Heart left ventricle (tissue), 16 donors: Measurements from ENCODE around the gene REL. TPM values are rescaled to one million over a fixed set of nuclear protein-coding genes. Genes with fewer than 3 reads are reported as not detected.

Source experiments
- ATAC-seq, 4 donors: fragments of 200-7000 bp; cut with Tn5 transposase; one replicate each; pipeline ENCODE4 v1.9.1; 2020 to 2022; ENCODE audit warnings: moderate library complexity in 4 of 4, mild to moderate bottlenecking in 3 of 4, moderate number of reproducible peaks in 1 of 4
- DNase-seq, 5 donors: peaks; one replicate each; pipeline ENCODE4 v3.0.0-alpha.2; 2020
- H3K27ac ChIP-seq, 12 donors: fragments of 200-600 bp; sonication (generic) in 4 of 12; one replicate each; pipeline versions ENCODE4 v1.5.0 to v1.8.0; 2016 to 2022; ENCODE audit warnings: mild to moderate bottlenecking in 2 of 12
- H3K27me3 ChIP-seq, 9 donors: fragments of 200-600 bp; sonication (generic) in 2 of 9; one replicate each; pipeline versions ENCODE4 v1.5.1 to v1.8.0; 2016 to 2022; ENCODE audit warnings: mild to moderate bottlenecking in 3 of 9
- H3K36me3 ChIP-seq, 9 donors: fragments of 200-600 bp; sonication (generic) in 2 of 9; one replicate each; pipeline versions ENCODE4 v1.5.0 to v1.8.0; 2018 to 2022; ENCODE audit warnings: mild to moderate bottlenecking in 2 of 9
- H3K4me1 ChIP-seq, 12 donors: fragments of 200-600 bp; sonication (generic) in 4 of 12; one replicate each; pipeline versions ENCODE4 v1.5.0 to v1.8.0; 2016 to 2022; ENCODE audit warnings: mild to moderate bottlenecking in 3 of 12
- H3K4me3 ChIP-seq, 12 donors: fragments of 200-600 bp; sonication (generic) in 4 of 12; one replicate each; pipeline versions ENCODE4 v1.5.0 to v1.8.0; 2017 to 2022; ENCODE audit warnings: mild to moderate bottlenecking in 9 of 12, moderate library complexity in 4 of 12
- H3K9me3 ChIP-seq, 12 donors: fragments of 200-600 bp; sonication (generic) in 4 of 12; one replicate each; pipeline versions ENCODE4 v1.5.0 to v1.8.0; 2016 to 2022; ENCODE audit warnings: mild to moderate bottlenecking in 1 of 12
- CTCF ChIP-seq, 12 donors: fragments of 200-600 bp; sonication (generic) in 4 of 12; IDR thresholded peaks; one replicate each; pipeline versions ENCODE4 v1.5.0 to v1.8.0; 2018 to 2022; ENCODE audit warnings: antibody characterized with exemption in 12 of 12, mild to moderate bottlenecking in 5 of 12
- POLR2A ChIP-seq, 2 donors: fragments of 450-650 bp; IDR thresholded peaks; one replicate each; pipeline ENCODE4 v1.6.1; 2017; ENCODE audit warnings: antibody characterized with exemption in 2 of 2, mild to moderate bottlenecking in 2 of 2, moderate library complexity in 2 of 2
- WGBS, 4 donors: extraction: QIAGEN DNeasy Blood & Tissue Kit in 2 of 4; methylation state at CpG; one replicate each; pipeline versions ENCODE4 v1.1.5 to v1.1.7; 2013 to 2018; 5-methylcytosine and 5-hydroxymethylcytosine counted together
- intact Hi-C, 10 donors: fragments of 100-400 bp; cut with DNase I; formaldehyde crosslinking; loops; one replicate each; pipeline versions ENCODE4 v1.11.1 to v1.14.2; 2022
- polyA plus RNA-seq, 2 donors: library from polyadenylated mRNA; stranded (reverse); fragments of 200-250 nt; gene quantifications; one replicate each; pipeline ENCODE4 v1.2.3, GENCODE V29; 2013
- total RNA-seq, 9 donors: library from RNA; depleted of rRNA in 2 of 9; stranded (reverse); fragments of >200 nt in 2 of 9; fragmentation: NEBNext Ultra II Directional in 3 of 9; extraction: Animal tissue kit (Norgen Biotek cat#: 25700) in 3 of 9; gene quantifications; one replicate each; pipeline versions ENCODE4 v1.1.0 to v1.2.4, GENCODE V29; 2016 to 2023
- donor health status: ischemic (EF 13 %, LVEDD 7.1; RV severe dilation, severe dysfunction).
- donor health status: healthy with polysubstance abuse.
- donor health status: DM: no; HTN: yes; CAD: no.
- donor health status: DM: no; HTN: no; CAD: no.
- donor health status: ischemic (EF 25% LVEDD 6.9; RV normal size, moderate dysfunction).
- donor health status: ischemic (EF 25% LVEDD 5.7; RV mildly dilated, moderate dysfunction).
- donor health status: healthy.
- donor health status: DM: yes; HTN: yes; CAD: no.
- donor health status: ischemic (EF 35%, LVEDD 5.7; RV mildly dilated, moderate dysfunction).
- donor health status: nonischemic (EF 11% LVEDD 7.7; RV severe dilation, severe dysfunction).
- donor health status: DM: yes; HTN: yes; CAD: no.
- donor health status: PGD.
- donor health status: ischemic (EF 29% LVEDD 5.4; RV normal size, mild dysfunction).
- donor health status: nonischemic (EF 23%, LVEDD 6.1; RV moderate dilation, normal function).

The REL gene
- total and polyA plus RNA-seq, 11 donors = 1.4 to 16.0 (median 6.0) TPM

GRCh38 chr2:60834270-60834717 is 47.1 kb upstream of the REL start:
- peak in 1 of 4 donors; percentile 39 for ATAC-seq
- WGBS, 4 donors = 13 to 33% (median 30%) methylated on average over 2 of the region's 2 CpGs

GRCh38 chr2:60836491-60836890 is 44.9 kb upstream of the REL start:
- Histone ChIP-seq H3K4me3 (no peak overlapping the region), H3K27ac (no peak overlapping the region), H3K4me1 (peaks cover 0 to 12% (median 0%) of the 10 kb centered on the region in 12 donors), H3K27me3 (peaks cover 0 to 8% (median 0%) of the 10 kb centered on the region in 9 donors), H3K36me3 (no peaks in the 10 kb centered on the region), H3K9me3 (no peaks in the 10 kb centered on the region)
- DNase-seq (no peak), ATAC-seq (no peak)
- intact Hi-C loops = no loop called here
- TF ChIP-seq CTCF (IDR thresholded peaks at IDR 0.05) (no peak), POLR2A (IDR thresholded peaks at IDR 0.05) (no peak)
- 77 to 86% (median 84%) methylated on average over 3 of the region's 3 CpGs for WGBS, 4 donors

More at GRCh38 chr2:60834270-60834717, 47.1 kb upstream of the REL start:
- intact Hi-C loops = no loop called here
- Histone ChIP-seq H3K9me3 (no peaks in the 10 kb centered on the region), H3K27me3 (peaks cover 0 to 8% (median 0%) of the 10 kb centered on the region in 9 donors), H3K4me1 (peaks cover 0 to 12% (median 0%) of the 10 kb centered on the region in 12 donors), H3K27ac (peak overlapping the region in 2 of 12 donors; percentile 7 to 9), H3K4me3 (no peak overlapping the region), H3K36me3 (no peaks in the 10 kb centered on the region)
- DNase-seq = no peak
- TF ChIP-seq CTCF (IDR thresholded peaks at IDR 0.05) = no peak
- TF ChIP-seq POLR2A (IDR thresholded peaks at IDR 0.05) = no peak

GRCh38 chr2:60837123-60837522 is 44.3 kb upstream of the REL start:
- peaks cover 0 to 8% (median 0%) of the 10 kb centered on the region in 9 donors for H3K27me3 ChIP-seq
- WGBS, 4 donors = 61 to 74% (median 65%) methylated on average over 1 of the region's 1 CpG

GRCh38 chr2:60838481-60838880 is 42.9 kb upstream of the REL start:
- H3K4me1 ChIP-seq = peaks cover 0 to 12% (median 0%) of the 10 kb centered on the region in 12 donors
- no peak overlapping the region for H3K4me3 ChIP-seq
- H3K27me3 ChIP-seq = peaks cover 0 to 8% (median 0%) of the 10 kb centered on the region in 9 donors
- TF ChIP-seq CTCF (IDR thresholded peaks at IDR 0.05) (no peak), POLR2A (IDR thresholded peaks at IDR 0.05) (no peak)
- intact Hi-C loops = no loop called here
- H3K27ac ChIP-seq = no peak overlapping the region
- H3K36me3 ChIP-seq = no peaks in the 10 kb centered on the region
- no peaks in the 10 kb centered on the region for H3K9me3 ChIP-seq
- ATAC-seq (no peak), DNase-seq (no peak)
- 67 to 74% (median 71%) methylated on average over 3 of the region's 3 CpGs for WGBS, 4 donors

More at GRCh38 chr2:60837123-60837522, 44.3 kb upstream of the REL start:
- no peak for ATAC-seq
- Histone ChIP-seq H3K36me3 (no peaks in the 10 kb centered on the region), H3K4me3 (no peak overlapping the region), H3K4me1 (peaks cover 0 to 12% (median 0%) of the 10 kb centered on the region in 12 donors), H3K27ac (no peak overlapping the region), H3K9me3 (no peaks in the 10 kb centered on the region)
- TF ChIP-seq CTCF (IDR thresholded peaks at IDR 0.05) (no peak), POLR2A (IDR thresholded peaks at IDR 0.05) (no peak)
- DNase-seq = no peak
- intact Hi-C loops = no loop called here
